ENCODE results near the gene SFMBT1. TPM values are rescaled to one million over a fixed set of nuclear protein-coding genes. Genes with fewer than 3 reads are reported as not detected.
A peak's percentile ranks its signal among the peaks of the same experiment; 100 is the strongest.
"Not testable (repeated sequence)": the region's sequence is repeated elsewhere in the genome, so short reads cannot be mapped to it uniquely, and the experiment has no call there.

The SFMBT1 gene
- total and polyA plus RNA-seq, 9 donors: 5.0 to 8.4 (median 6.7) TPM

- WGBS (ENCODE audit: insufficient coverage): 96% methylated on average over 3 of the region's 7 CpGs
- DNase-seq; H3K9me3 ChIP-seq (replicated peaks; ENCODE audit: control insufficient read depth, low read depth, low read length); H3K27ac ChIP-seq (ENCODE audit: low read length); H3K4me3 ChIP-seq (ENCODE audit: low read length); H3K27me3 ChIP-seq (ENCODE audit: control insufficient read depth, insufficient read depth, low read length); H3K4me1 ChIP-seq (ENCODE audit: control insufficient read depth, insufficient read depth, low read length); H3K36me3 ChIP-seq (ENCODE audit: control insufficient read depth, insufficient read depth, low read length): not testable (repeated sequence)
Measured at GRCh38 chr3:53054233-53054632, 8.4 kb upstream of the SFMBT1 start.

DNA sequence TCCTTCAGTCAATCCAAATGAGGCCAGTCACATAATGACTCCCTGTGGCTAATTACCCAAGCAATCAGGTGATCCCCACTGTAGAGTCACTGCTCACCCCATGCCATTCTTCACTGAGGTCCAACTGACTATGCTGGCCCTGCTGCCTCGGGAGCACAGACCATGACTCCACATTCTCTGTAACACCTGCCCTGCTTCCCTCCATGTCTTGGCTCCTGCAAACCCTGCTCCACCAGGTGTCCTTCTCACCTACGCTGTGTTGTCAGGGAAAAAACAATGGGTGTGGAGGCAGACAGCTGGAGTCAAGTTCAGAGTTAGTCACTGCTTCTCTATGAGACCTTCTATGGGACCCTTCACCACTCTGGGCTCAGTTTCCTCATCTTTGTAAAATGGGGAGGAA lies 6.1 kb upstream of the SFMBT1 start:
- Histone ChIP-seq H3K4me3 (ENCODE audit: low read length) (no peak overlapping the region), H3K9me3 (replicated peaks; ENCODE audit: control insufficient read depth, low read depth, low read length) (no peaks in the 10 kb centered on the region), H3K27ac (ENCODE audit: low read length) (no peak overlapping the region), H3K36me3 (ENCODE audit: control insufficient read depth, insufficient read depth, low read length) (no peaks in the 10 kb centered on the region), H3K27me3 (ENCODE audit: control insufficient read depth, insufficient read depth, low read length) (peaks cover 3% of the 10 kb centered on the region), H3K4me1 (ENCODE audit: control insufficient read depth, insufficient read depth, low read length) (peaks cover under 1% of the 10 kb centered on the region)
- no peak for DNase-seq
- no CpG with 5 or more reads among the region's 2 CpGs for WGBS (ENCODE audit: insufficient coverage)

DNA sequence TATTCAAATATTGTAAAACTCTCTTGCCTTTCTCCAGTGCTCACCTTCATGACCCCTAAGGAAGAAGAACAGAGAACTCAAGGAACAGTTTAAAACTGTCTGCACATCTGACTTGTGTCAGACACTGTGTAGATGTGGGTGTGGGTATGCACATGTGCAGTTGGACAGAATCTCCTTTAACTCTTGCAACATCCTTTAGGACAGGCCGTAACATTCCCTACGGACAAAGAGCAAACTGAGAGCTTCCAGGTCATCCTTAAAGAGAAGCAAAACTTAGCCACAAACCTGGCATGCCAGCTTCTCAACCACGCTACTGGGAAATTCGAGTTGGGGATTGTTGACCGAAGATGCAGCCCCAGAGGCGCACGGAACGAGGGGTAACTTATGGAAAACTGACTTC lies 4.1 kb upstream of the SFMBT1 start:
- WGBS (ENCODE audit: insufficient coverage): 64% methylated on average over 8 of the region's 8 CpGs
- no peak overlapping the region for H3K4me3 ChIP-seq (ENCODE audit: low read length)
- no peak for DNase-seq
- peaks cover 6% of the 10 kb centered on the region for H3K4me1 ChIP-seq (ENCODE audit: control insufficient read depth, insufficient read depth, low read length)
- no peaks in the 10 kb centered on the region for H3K36me3 ChIP-seq (ENCODE audit: control insufficient read depth, insufficient read depth, low read length)
- no peak overlapping the region for H3K27ac ChIP-seq (ENCODE audit: low read length)
- H3K9me3 ChIP-seq (replicated peaks; ENCODE audit: control insufficient read depth, low read depth, low read length): no peaks in the 10 kb centered on the region
- H3K27me3 ChIP-seq (ENCODE audit: control insufficient read depth, insufficient read depth, low read length): peaks cover 8% of the 10 kb centered on the region

DNA sequence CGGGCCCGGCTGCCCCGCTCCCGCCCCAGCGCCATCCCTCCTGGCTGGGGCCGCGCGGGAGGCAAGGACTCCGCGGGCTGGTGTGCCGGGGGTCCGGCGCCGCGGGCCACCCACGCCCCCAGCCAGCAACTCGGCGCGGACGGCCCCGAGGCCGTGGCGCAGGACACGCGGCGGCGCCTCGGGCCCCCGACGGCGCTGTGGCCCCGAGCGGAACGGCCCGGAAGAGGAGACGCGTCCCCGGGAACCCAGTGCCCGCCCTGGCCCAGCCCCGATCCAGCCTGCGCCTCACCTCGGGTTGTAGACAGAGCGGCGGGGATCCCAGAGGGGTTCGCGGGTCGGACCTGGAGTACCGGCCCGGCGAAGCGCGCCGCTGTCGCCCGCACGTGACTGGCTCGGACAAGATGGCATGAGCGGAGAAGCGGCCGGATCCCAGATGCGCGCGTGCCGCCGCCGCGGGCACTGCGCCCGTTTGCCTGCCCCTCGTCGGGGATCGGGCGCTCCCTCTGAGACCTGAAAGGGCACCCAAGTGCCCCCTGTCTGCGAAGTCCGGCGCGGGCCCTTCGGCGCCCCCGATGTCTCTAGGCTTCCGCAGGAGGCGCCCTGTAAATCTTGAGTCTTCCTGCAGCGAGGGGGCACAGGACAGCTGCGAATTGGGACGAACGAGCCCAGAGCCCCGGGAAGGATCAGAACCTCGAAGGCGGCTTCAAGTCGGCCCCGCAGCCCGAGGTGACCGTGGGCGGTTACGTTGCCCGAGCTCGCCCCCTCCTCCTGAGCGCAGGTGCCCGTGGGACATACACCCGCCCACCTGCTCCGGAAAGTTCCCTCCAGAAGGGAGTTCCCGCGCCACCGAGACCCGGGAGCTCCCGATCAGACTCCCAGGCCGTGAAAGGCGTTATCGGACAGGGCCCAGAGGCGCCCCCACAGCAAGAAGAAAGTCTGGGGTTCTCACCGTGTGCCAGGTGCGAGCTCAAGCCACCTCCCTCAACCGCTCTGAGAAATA lies 598 bp upstream of the SFMBT1 start:
- Histone ChIP-seq H3K9me3 (replicated peaks; ENCODE audit: control insufficient read depth, low read depth, low read length) (no peaks in the 10 kb centered on the region), H3K36me3 (ENCODE audit: control insufficient read depth, insufficient read depth, low read length) (no peaks in the 10 kb centered on the region), H3K27ac (ENCODE audit: low read length) (no peak overlapping the region), H3K27me3 (ENCODE audit: control insufficient read depth, insufficient read depth, low read length) (peaks cover 8% of the 10 kb centered on the region), H3K4me1 (ENCODE audit: control insufficient read depth, insufficient read depth, low read length) (peaks cover 8% of the 10 kb centered on the region), H3K4me3 (ENCODE audit: low read length) (peak overlapping the region; percentile 41)
- DNase-seq: peak; percentile 52
- WGBS (ENCODE audit: insufficient coverage): under 1% methylated on average over 107 of the region's 113 CpGs

GRCh38 chr3:53044711-53045517 lies 959 bp downstream of the SFMBT1 start:
- peak; percentile 84 for DNase-seq

DNA sequence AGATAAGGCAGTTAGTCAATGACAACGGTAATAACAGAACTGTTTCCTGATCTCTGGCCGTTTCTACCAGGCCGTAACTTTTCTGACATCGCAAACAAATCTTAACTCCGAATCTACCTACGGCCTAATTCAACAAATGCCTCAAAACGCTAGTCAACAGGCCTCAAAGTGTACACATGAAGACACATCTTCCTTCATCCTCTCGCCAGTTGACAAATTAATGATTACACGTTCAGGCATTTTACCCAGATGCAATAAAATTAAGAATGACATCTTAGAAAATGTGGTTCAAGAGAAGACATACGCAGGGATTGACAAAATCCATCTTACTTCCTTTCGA lies 1.5 kb downstream of the SFMBT1 start:
- 47% methylated on average over 9 of the region's 11 CpGs for WGBS (ENCODE audit: insufficient coverage)
- peak overlapping the region; percentile 66 for H3K27ac ChIP-seq (ENCODE audit: low read length)
- H3K36me3 ChIP-seq (ENCODE audit: control insufficient read depth, insufficient read depth, low read length): no peaks in the 10 kb centered on the region
- H3K4me1 ChIP-seq (ENCODE audit: control insufficient read depth, insufficient read depth, low read length): peaks cover 8% of the 10 kb centered on the region
- peaks cover 8% of the 10 kb centered on the region for H3K27me3 ChIP-seq (ENCODE audit: control insufficient read depth, insufficient read depth, low read length)
- H3K9me3 ChIP-seq (replicated peaks; ENCODE audit: control insufficient read depth, low read depth, low read length): no peaks in the 10 kb centered on the region
- H3K4me3 ChIP-seq (ENCODE audit: low read length): peak overlapping the region; percentile 62
- no peak for DNase-seq

More at GRCh38 chr3:53044711-53045517, 959 bp downstream of the SFMBT1 start:
- peaks cover 8% of the 10 kb centered on the region for H3K27me3 ChIP-seq (ENCODE audit: control insufficient read depth, insufficient read depth, low read length)
- H3K4me3 ChIP-seq (ENCODE audit: low read length): peak overlapping the region; percentile 62
- H3K4me1 ChIP-seq (ENCODE audit: control insufficient read depth, insufficient read depth, low read length): peaks cover 8% of the 10 kb centered on the region
- WGBS (ENCODE audit: insufficient coverage): under 1% methylated on average over 97 of the region's 101 CpGs
- H3K36me3 ChIP-seq (ENCODE audit: control insufficient read depth, insufficient read depth, low read length): no peaks in the 10 kb centered on the region
- H3K27ac ChIP-seq (ENCODE audit: low read length): peak overlapping the region; percentile 66
- H3K9me3 ChIP-seq (replicated peaks; ENCODE audit: control insufficient read depth, low read depth, low read length): no peaks in the 10 kb centered on the region

DNA sequence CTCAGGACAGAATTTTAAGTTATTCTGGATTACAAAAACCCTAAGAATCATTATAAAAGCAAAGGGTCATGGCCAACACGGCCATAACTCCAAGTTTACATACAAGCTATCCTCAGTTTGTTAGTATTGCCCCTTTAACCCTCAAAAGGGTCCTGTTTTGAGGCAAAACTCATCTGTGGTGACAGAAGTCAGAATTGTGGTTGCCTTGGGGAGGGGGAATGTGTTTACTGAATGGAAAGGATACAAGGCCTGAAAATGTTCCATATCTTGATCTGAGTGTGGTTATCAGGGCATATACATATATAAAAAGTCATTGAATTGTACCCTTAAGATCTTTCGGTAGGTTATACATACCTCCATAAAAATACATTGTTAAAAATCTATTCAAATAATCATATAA lies 2.1 kb downstream of the SFMBT1 start:
- H3K4me3 ChIP-seq (ENCODE audit: low read length): no peak overlapping the region
- no CpG with 5 or more reads among the region's 2 CpGs for WGBS (ENCODE audit: insufficient coverage)
- H3K4me1 ChIP-seq (ENCODE audit: control insufficient read depth, insufficient read depth, low read length): peaks cover 8% of the 10 kb centered on the region
- no peaks in the 10 kb centered on the region for H3K9me3 ChIP-seq (replicated peaks; ENCODE audit: control insufficient read depth, low read depth, low read length)
- no peaks in the 10 kb centered on the region for H3K36me3 ChIP-seq (ENCODE audit: control insufficient read depth, insufficient read depth, low read length)
- H3K27ac ChIP-seq (ENCODE audit: low read length): no peak overlapping the region
- peaks cover 6% of the 10 kb centered on the region for H3K27me3 ChIP-seq (ENCODE audit: control insufficient read depth, insufficient read depth, low read length)
- no peak for DNase-seq

DNA sequence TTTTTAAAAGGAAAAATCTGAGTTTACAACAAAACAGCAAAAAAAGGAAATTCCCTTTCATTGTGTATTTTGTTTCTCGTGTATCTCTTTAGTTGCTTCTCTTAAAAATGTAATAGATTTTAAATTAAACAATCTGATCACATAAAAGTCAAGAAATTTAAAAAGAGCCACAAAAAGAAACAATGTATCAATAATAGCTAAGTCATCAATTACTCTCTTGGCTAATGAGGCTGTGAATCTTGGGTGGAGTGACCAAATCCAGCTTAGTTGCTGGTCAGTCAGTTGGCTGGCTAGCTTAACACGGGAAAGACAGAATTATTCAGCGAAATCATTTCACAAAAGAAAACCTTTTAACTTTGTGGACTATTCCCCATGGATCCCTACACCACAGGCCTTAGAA lies 3.2 kb downstream of the SFMBT1 start:
- Histone ChIP-seq H3K36me3 (ENCODE audit: control insufficient read depth, insufficient read depth, low read length) (no peaks in the 10 kb centered on the region), H3K27ac (ENCODE audit: low read length) (no peak overlapping the region), H3K27me3 (ENCODE audit: control insufficient read depth, insufficient read depth, low read length) (peaks cover 5% of the 10 kb centered on the region), H3K4me3 (ENCODE audit: low read length) (no peak overlapping the region), H3K9me3 (replicated peaks; ENCODE audit: control insufficient read depth, low read depth, low read length) (no peaks in the 10 kb centered on the region), H3K4me1 (ENCODE audit: control insufficient read depth, insufficient read depth, low read length) (peaks cover 8% of the 10 kb centered on the region)
- no peak for DNase-seq
- no CpG with 5 or more reads among the region's 3 CpGs for WGBS (ENCODE audit: insufficient coverage)

- H3K4me3 ChIP-seq (ENCODE audit: low read length): no peak overlapping the region
- H3K27ac ChIP-seq (ENCODE audit: low read length): no peak overlapping the region
- H3K36me3 ChIP-seq (ENCODE audit: control insufficient read depth, insufficient read depth, low read length): no peaks in the 10 kb centered on the region
- no peak for DNase-seq
- no peaks in the 10 kb centered on the region for H3K9me3 ChIP-seq (replicated peaks; ENCODE audit: control insufficient read depth, low read depth, low read length)
- peaks cover 3% of the 10 kb centered on the region for H3K4me1 ChIP-seq (ENCODE audit: control insufficient read depth, insufficient read depth, low read length)
- H3K27me3 ChIP-seq (ENCODE audit: control insufficient read depth, insufficient read depth, low read length): no peaks in the 10 kb centered on the region
Measured at GRCh38 chr3:53040351-53040820, 5.5 kb downstream of the SFMBT1 start.

DNA sequence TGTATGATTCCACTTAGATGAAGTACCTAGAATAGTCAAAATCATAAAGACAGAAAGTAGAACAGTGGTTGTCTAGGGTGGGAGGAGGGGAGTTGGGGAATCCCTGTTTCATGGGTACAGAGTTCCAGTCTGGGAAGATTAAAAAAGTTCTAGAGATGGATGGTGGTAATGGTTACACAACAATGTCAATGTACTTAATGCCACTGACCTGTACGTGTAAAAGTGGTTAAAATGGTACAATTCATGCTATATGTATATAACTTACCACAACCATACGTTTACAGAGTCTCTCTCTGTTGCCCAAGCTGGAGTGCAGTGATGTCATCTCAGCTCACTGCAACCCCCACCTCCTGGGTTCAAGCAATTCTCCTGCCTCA lies 6.5 kb downstream of the SFMBT1 start:
- Histone ChIP-seq H3K4me3 (ENCODE audit: low read length) (no peak overlapping the region), H3K9me3 (replicated peaks; ENCODE audit: control insufficient read depth, low read depth, low read length) (no peaks in the 10 kb centered on the region), H3K27ac (ENCODE audit: low read length) (no peak overlapping the region), H3K4me1 (ENCODE audit: control insufficient read depth, insufficient read depth, low read length) (peaks cover 2% of the 10 kb centered on the region), H3K36me3 (ENCODE audit: control insufficient read depth, insufficient read depth, low read length) (no peaks in the 10 kb centered on the region), H3K27me3 (ENCODE audit: control insufficient read depth, insufficient read depth, low read length) (no peaks in the 10 kb centered on the region)
- no CpG with 5 or more reads among the region's 2 CpGs for WGBS (ENCODE audit: insufficient coverage)
- no peak for DNase-seq

Measured in muscle of leg (tissue), 11 donors.